HG02885 (cell line): ENCODE data around the gene OR10V1.

Experiments used
- ATAC-seq: cut with Tn5 transposase; IDR thresholded peaks from one replicate; pipeline ENCODE4 v1.9.1; 2021; ENCODE audit warnings: mild to moderate bottlenecking; ENCODE audit not compliant: unreplicated experiment, poor library complexity

The OR10V1 gene

GRCh38 chr11:59668950-59669610 lies 44.6 kb downstream of the OR10V1 start, which contains the start of gene PATL1:
TSS of gene PATL1 (minus strand) at chr11:59669037. CDS start at chr11:59668895, 142 bp downstream.
- ATAC-seq = peak; percentile 91

GRCh38 chr11:59668188-59668949 lies 45.3 kb downstream of the OR10V1 start:
- ATAC-seq = peak; percentile 20

DNA sequence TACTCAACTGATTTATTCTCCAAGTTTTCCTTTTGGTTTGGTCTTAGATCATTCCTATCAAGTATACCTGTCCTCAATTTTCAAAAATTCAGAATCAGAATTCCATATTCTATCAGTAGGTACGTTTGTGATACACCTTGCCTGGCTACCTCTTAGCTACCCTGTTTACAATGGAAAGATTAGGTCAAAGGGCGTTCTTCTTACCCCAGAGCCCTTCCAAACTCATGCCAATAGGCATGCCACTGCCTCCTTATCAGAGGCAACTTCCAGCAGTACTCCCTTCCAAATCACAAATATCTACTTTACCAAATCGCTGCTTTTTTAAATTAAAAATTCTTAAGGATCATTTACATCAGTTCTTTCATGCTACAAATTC lies 45.8 kb downstream of the OR10V1 start:
- ATAC-seq = no peak

GRCh38 chr11:59666969-59667368 lies 46.7 kb downstream of the OR10V1 start:
- ATAC-seq = no peak
